GM18526 (cell line): ENCODE measurements around the gene OR5A2.

Experiments
- POLR2A ChIP-seq: IDR thresholded peaks from 3 replicates; pipeline ENCODE4 v1.6.1; 2011; ENCODE audit not compliant: insufficient read length; ENCODE audit errors: extremely low read depth

OR5A2 gene

DNA sequence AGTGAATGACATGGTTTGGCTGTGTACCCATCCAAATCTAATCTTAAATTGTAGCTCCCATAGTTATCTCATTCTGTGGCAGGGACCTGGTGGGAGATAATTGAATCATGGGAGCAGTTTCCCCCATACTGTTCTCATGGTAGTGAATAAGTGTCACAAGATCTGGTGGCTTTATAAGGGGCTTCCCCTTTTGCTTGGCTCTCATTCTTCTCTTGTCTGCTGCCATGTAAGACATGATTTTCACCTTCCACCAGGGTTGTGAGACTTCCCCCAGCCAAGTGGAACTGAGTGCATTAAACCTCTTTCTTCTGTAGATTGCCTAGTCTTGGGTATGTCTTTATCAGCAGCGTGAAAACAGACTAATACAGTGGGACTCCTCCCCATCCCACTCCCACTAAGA lies 11.1 kb downstream of the OR5A2 start:
- no peak for TF ChIP-seq POLR2A

DNA sequence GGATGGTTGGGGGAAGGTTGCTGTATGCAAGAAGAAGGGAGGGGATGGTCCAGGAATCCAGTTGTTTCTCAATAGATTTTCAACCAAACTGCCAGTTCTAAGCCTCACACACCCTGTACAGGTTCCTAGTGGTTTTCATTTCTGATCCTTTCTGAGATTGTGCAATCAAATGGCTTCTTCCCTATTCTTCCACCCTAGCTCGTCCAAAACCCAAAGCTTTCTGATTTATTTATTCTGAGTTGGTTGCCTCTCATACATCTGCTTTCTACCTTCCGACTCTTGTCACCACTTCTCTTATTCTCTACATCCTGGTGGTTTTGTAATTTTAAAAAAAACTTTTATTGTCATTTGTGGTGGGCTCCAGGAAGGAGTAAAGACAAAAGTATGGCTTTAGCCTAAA lies 12.6 kb downstream of the OR5A2 start:
- TF ChIP-seq POLR2A = no peak

DNA sequence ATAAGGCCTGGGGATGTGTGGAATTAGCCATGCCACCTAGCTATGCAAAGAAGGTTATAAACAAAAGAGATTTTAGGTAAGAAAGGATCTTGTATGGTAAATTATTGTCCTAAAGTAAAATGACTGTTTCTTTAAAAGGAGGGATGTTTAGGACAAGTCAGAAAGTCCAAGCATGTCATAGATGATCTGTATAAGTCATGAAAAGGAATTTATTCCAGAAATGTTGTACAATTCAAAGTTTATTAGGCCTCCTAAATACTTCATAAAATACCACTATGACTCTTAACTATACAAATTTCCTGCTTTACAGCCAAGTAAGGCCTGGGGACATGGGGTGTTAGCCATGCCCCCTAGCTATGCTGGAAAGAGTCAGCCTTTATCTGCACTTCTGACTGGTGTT lies 22.7 kb downstream of the OR5A2 start:
- TF ChIP-seq POLR2A = no peak

DNA sequence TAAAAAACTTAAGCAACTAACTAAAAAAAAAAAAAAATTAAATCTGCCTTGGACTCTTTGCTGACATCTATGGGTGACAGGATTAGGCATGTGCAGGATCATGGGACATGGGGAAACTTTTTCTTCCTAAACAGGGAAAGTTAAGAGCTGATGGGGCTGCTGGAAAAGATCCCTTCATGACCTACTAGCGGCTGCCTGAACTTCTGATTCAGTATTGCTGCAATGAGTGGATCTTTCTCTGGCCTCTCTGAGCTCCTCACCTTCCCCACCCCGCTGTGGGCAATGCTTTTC lies 25.0 kb downstream of the OR5A2 start:
- no peak for TF ChIP-seq POLR2A

DNA sequence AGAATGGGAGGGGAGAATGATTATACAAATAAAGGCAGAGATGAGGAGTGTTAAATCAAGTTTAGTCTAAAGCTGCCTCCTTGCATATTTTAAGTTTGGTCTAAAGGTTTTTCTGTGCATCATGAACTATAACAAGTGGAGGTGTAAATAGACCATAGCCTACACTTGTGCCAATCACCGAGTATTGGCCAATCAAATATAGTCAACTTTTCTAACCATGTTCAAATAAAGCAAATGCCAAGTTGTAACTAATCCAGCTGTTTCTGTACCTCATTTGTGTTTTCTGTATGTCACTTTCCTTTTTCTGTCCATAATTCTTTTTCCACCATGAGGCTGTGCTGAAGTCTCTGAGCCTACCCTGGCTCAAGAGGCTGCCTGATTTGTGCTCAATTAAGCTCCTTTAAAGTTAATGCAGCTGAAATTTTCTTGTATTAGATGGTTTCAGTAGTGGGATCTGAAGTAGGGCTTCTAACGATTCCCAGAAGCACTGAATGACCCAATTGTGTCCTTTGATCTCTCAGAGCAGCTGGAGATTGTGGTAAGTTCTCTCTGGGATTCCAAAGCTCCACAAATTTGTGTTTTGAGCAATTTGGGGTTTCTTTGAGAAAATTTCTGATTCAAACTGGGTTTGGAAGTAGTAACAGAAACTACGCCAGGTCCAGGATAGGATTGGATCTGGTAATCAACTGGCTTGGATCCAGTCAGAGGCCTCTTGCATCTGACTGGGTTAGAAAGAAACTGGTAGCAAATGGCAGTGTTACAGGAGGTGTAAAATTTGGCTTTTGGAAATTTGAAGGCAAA lies 25.6 kb downstream of the OR5A2 start:
- no peak for TF ChIP-seq POLR2A

DNA sequence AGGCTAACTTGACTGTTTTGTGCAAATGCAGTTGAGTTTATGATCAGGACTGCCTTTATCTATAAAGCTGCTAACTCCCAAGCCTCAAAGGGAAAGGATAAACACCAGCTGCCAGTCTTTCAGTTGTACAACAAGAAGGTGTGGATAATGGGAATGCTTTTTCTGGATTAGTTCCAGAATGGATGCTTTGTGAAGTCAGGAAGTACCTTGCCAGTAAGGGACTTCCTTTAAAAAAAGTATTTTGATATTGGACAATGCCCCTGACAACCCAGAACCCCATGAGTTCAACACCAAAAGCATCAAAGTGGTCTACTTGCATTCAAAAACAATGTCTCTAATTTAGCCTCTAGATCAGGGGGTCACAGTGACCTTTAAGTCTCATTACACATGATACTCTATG lies 32.0 kb downstream of the OR5A2 start:
- no peak for TF ChIP-seq POLR2A

DNA sequence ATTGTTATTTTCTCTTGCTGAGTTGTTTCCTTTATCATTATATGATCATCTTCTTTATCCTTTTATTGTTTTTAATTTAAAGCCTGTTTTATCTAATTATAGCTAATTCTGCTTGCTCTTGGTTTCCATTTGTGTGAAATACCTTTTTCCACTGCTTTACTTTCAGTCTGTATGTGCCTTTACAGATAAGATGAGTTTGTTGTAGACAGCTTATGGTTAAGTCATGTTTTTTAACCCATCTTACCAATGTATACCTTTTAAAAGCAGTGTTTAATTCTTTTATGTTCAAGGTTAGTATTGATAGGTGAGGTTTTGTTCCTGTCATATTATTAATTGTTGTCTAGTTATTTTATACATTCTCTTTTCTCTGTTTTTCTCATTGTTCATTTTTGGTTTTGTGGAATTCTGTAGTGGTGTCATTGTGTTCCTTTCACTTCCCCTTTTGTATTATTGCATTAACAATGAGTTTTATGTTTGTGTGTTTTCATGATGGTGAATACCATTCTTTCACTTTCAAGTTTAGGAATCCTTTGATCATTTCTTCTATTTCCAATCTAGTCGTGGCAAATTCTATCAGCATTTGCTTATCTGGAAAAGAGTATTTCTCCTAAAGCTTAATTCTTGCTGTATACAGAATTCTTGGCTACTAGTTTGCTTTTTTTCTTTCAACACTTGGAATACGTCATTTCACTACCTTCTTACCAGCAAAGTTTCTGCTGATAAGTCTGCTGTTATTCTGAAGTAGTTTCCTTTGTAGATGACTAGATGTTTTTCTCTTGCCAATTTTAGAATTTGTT lies 45.8 kb downstream of the OR5A2 start:
- TF ChIP-seq POLR2A = no peak

DNA sequence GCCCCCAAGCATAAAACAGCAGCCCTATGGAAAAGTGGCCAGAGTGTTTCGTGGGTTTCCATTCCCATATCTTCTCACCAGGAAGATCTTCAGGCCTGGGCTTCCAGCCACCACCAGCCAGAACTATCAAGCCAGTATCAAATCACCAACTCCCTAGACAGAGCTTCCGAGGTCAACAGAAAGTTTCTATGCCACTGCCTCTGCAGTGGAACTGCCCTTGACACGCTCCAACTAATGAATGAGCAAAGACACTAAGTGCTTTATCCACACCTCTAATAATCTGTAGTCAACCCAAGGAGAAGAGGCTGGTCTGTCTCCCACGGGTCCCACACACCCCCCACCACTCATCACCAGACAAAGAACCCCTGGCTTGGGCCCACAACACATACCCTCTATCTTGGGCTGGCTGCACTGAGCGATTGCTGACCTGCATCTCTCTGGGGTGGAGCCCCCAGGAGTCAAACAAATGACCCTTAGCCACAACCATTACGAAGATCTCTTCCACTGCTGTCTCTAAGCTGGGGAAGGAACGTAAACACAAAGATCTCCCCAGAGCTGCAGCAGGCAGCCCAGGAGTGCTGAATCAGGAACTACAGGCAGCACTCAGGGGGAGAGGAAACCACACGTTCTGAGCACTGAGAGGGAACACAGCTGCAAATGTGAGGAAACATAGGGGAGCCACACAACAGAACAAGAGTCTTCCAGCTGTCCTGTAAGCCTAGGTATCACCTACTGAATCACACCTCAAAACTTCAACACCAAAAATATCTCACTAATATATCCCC lies 57.8 kb downstream of the OR5A2 start:
- no peak for TF ChIP-seq POLR2A
